Activated T-cell treated with anti-CD3 and anti-CD28 coated beads for 4 hours (primary cell): Measurements from ENCODE around the gene ADH6.
"Not testable (repeated sequence)": the region's sequence is repeated elsewhere in the genome, so short reads cannot be mapped to it uniquely, and the experiment has no call there.

ENCODE experiments used
- DNase-seq: peaks from one replicate; pipeline ENCODE4 v3.0.0-alpha.2; 2020

The ADH6 gene

DNA sequence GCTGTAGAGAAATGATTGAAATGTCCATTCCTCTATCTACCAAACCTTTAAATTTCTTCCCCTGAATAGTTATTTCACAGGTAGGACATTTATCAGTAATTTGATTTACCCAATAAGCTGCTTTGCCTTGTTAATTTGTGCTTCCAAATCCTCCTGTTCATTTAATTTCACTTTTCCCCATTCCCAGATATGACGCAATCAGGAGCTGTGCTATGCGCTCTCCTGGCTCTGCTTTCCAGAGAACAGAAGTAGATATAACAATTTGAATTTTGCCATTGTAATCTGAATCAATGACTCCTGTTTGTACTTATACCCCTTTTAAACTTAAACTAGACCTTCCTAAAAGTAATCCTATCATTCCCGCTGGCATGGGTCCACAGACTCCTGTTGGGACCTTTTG lies 29.1 kb downstream of the ADH6 start:
- not testable (repeated sequence) for DNase-seq

DNA sequence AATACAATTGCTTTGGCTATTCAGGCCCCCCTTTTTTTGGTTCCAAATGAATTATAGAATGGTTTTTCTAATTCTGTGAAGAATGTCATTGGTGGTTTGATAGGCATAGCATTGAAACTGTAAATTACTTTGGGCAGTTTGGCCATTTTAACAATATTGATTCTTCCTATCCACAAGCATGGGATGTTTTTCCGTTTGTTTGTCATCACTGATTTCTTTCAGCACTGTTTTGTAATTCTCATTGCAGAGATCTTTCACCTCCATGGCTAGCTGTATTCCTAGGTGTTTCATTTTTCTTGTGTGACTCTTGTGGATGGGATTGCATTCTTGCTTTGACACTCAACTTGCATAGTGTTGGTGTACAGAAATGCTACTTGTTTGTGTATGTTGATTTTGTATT lies 33.0 kb downstream of the ADH6 start:
- no peak for DNase-seq

DNA sequence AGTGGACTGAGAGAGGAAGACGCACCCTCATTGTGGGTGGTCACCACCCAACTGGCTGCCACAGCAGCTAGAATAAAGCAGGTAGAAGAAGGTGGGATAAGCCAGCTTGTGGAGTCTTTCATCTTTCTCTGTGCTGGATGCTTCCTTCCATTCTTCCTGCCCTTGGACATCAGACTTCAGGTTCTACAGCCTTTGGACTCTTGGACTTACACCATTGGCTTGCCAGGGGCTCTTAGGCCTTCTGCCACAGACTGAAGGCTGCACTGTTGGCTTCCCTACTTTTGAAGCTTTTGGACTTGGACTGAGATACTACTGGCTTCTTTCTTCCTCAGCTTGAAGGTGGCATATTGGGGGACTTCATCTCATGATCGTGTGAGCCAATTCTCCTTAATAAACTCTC lies 33.5 kb downstream of the ADH6 start:
- DNase-seq = no peak

DNA sequence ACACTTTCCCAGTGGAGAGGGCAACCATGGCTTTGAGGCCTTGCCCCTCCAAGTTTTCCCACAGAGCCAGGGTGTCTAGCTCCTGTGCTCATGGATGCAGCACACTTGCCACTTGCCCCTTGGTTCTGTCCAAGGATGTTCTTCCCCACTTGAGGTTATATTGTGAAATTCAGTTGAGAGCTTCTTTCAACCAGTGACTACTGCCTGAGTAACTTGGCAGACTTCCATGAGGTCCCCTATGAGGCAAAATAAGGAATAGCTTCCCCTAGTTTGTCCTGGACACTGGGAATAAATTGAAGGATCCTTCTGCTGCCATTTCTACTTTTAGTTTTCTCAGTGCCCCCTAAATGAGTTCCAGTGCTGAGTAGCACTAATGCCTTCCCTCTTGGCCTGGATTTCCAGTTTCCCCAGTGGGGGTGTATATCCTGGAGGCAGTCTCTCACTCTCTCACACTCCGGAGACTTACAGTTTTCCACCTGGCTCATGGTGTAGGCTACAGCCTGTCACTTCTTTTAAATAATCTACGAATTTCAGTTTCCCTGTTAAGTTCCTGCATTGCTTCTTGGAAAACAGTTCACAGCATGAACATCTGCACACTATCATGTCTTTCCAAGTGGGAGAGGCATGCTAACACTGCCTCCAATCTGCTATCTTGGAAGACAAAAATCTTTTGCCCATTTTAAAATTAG lies 38.5 kb downstream of the ADH6 start:
- DNase-seq = no peak

DNA sequence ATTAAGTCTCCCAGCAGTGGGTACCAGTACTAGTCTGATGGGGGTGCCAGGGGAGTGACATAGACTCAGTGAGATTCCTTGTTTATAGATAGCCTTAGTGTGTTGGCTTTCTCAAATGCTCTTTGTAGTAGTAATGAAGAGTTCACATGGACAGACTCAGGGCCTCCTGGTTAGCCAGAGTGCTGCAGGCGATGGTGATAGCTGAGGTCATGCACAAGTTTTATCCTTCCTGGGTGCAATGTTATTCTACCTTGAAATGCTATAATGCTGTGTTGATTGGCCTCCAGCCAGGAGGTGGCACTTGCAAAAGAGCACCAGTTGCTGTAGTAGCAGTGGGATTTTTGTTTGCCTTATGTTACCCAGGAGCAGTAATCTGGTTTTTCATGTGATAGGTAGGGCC lies 39.4 kb downstream of the ADH6 start:
- no peak for DNase-seq

DNA sequence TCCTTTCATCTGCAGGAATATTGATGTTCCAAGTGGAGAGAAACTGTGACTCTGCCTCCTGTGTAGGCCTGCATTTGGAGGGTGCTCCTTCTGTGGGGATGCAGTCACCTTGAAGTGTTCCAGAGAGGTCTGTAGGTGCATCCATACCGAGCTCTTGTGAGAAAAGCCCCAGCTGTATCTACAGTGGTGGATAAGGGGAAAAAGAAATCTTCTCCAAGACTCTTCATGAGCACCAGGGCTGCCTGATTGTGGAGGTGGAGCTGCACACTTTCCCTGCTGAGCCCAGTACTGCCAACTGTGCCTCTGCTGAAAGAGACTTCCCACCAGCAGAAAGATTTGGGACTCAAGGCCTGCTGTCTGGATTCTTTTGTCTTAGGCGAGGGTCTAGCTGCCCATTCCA lies 39.9 kb downstream of the ADH6 start:
- DNase-seq = no peak

DNA sequence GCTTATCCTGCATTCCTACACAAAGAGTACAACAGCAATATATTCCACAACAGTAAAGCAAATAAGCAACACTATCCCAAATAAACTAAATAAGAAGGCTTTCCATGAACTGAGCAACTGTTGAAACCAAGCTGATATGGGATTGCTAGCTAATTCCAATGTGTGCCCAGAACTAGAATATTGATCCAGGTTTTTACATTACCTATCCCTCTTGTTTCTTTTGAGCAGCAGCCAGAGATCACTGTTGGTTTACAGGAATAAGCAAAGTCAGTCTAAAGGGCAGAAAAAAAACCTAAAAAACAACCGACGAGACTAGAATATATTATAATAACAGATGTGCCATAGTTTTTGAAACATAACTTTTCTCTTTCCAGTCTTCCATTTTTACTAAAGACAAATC lies 52.5 kb downstream of the ADH6 start:
- DNase-seq = no peak

DNA sequence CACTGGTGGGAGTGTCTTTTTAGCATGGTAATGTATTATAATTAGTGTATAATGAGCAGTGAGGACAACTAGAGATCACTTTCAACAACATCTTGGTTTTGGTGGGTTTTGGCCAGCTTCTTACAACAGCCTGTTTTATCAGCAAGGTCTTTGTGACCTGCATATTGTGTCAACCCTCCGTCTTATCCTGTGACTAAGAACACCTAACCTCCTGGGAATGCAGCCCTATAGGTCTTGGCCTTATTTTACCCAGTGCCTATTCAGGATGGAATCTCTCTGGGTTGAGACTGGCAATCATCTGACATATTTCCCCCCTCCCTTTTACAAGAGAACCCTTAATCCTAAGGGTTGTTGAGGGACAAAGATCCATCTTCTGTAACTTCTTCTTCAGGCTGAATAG lies 53.1 kb downstream of the ADH6 start:
- no peak for DNase-seq

DNA sequence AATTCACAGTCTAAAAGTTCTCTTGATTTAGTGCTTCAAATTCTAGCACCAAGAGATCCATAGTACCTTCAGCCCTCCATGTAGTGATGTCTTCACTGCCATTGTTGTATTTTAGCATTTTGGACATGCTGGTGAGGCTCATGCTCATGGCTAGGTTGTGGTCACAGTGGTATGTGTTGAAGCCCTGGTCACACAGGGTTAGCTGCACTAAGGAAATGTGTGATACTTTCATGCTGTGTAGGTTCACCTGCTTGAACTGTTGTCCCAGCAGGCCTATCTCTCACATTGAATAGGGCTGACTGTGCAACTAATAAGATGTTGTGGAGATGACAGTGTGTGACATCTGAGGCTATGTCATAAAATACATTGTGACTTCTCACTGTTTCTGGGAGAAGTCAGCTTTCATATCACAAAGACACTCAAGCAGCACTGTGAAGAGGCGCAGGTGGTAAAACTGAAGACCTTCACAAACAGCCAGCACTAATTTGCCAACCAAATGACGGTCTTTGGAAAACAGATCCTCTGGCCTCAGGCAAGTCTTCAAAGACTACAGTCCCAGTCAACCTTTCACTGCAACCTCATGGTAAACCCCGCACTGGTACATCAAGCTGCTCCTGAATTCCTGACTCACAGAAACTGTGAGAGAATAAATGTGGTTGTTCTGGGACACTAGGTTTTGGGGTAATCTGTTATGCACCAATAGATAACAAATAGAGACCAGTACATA lies 57.5 kb downstream of the ADH6 start:
- no peak for DNase-seq

DNA sequence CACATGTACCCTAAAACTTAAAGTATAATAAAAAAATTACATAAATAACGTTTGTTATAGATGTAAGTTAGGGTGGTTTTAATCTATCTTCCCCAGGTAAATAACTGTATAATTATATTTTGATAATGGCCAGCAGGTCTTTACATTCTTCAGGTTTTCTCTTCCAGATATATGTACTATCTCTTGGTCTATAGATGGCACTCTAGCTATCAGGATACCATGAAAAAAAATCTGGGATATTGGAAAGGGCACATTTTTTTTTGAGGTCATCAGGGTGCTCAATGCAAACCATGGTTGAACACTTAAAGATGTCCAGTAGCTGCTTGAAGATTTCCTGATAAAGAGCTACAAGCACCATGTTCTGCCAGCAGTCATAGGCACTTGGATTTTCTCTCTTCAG lies 59.3 kb downstream of the ADH6 start:
- no peak for DNase-seq

DNA sequence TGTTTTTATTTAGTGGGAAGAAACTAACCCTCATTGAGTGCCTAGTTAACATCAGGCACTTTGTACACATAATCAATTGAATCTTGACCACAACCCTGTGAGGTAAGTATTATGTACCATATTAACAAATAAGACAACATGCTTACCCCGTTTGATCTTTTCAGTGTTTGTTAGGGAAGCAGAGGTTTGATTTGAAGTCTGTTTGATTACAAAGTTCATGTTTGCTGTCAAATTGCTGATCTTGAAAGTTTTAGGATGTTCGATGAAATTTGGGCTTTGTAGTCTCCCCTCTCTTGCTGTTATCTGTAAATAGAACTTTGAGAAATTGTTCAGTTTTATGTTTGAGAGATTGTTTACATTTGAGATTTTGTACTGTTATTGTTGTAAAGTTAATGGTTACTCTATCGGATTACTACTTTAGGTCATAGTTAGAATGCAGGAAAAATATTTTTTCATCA lies 61.5 kb downstream of the ADH6 start:
- DNase-seq = no peak

DNA sequence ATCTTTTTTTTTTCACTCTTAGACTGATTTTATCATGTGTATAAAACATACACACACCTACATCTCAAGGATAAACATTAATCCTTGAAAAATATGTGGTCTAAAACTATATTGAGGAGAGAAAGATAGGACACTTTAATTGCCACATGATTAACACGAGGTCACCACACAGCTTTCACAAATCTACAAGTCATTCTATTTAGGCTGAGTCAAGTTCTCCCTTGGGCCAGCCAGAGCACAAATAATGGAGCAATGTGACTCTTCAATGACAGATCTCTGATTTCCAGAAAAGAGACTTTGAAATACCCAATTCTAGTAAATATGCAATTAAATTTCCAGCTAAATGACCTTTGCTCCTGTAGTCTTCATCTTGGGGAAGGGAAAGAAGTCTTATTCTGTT lies 62.1 kb downstream of the ADH6 start:
- no peak for DNase-seq

DNA sequence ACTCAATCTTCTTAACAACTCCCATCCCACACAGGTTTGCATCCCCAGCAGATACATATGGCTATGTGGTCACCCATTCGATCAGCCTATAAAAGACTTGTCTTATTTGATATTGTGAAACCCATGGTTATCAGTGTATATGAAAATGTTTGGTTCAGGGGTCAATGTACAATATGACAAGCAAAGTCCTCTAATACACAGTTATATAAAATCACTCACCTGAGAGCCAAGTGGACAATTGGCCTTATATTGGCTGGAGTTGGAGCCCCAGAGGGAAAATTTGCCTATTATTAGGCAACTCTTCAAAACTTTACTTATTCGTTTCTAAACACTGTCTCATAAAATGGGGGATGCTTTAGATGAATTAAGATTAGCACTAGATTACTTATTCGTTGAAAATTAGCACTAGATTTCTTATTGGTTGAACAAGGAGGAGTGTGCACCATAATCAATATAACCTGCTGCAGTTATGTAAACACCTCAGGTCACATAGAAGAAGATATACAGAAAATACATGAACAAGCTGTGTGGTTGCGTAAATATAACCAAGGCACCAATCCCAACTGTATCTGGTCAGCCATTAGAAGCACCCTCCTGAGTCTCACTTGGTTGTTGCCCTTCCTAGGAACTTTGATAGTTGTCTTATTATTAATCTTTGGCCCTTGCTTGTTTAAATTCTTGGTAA lies 64.2 kb downstream of the ADH6 start:
- DNase-seq = no peak
